Measurements from ENCODE around the gene C2CD2.

Gene C2CD2

GRCh38 chr21:41839387-41840000 lies 114.3 kb downstream of the C2CD2 start:
- no peak for TF ChIP-seq CTCF (IDR thresholded peaks at IDR 0.05; ENCODE audit: low read depth, low read length)

GRCh38 chr21:41837756-41838297 lies 116.0 kb downstream of the C2CD2 start:
- no peak for TF ChIP-seq CTCF (IDR thresholded peaks at IDR 0.05; ENCODE audit: low read depth, low read length)
- no peak overlapping the region for H3K4me3 ChIP-seq (ENCODE audit: low read depth, low read length)

More at GRCh38 chr21:41839387-41840000, 114.3 kb downstream of the C2CD2 start:
- no peak overlapping the region for H3K4me3 ChIP-seq (ENCODE audit: low read depth, low read length)

- TF ChIP-seq CTCF (IDR thresholded peaks at IDR 0.05; ENCODE audit: low read depth, low read length), result no peak
- no peak overlapping the region for H3K4me3 ChIP-seq (ENCODE audit: low read depth, low read length)
Observed at GRCh38 chr21:41836166-41837015, 117.4 kb downstream of the C2CD2 start.

- H3K4me3 ChIP-seq (ENCODE audit: low read depth, low read length), result no peak overlapping the region
- no peak for TF ChIP-seq CTCF (IDR thresholded peaks at IDR 0.05; ENCODE audit: low read depth, low read length)
Observed at GRCh38 chr21:41835711-41836154, 118.1 kb downstream of the C2CD2 start.

Measured in WI38 (cell line).